Natural killer cell (primary cell): ENCODE data around the gene MRPS25. TPM values are rescaled to one million over a fixed set of nuclear protein-coding genes. Genes with fewer than 3 reads are reported as not detected.

Experiments
- total RNA-seq, 4 donors: library from RNA; stranded (reverse); fragments of 120-200 nt in 1 of 4; gene quantifications; one replicate each; pipeline versions ENCODE4 v1.2.3 to v1.2.4, GENCODE V29; 2013 to 2022

The MRPS25 gene
- total RNA-seq, 3 donors from 2014 or later (not counting 1 experiment from before 2014, with no cell fraction given) = 32.3 to 41.4 (median 41.4) TPM

Other genes with a start within 250 kb of the MRPS25 start
- gene FGD5, start 246.4 kb downstream of the MRPS25 start, total RNA-seq = not detected
- gene NR2C2, start 117.7 kb downstream of the MRPS25 start, total RNA-seq = 10 to 100 TPM; 70.4 to 94.3 (median 81.6) TPM
- gene RBSN, start 33.8 kb upstream of the MRPS25 start, total RNA-seq = 10 to 100 TPM; 27.6 to 34.4 (median 29.4) TPM
- gene CAPN7, start 140.9 kb upstream of the MRPS25 start, total RNA-seq = 10 to 100 TPM; 35.3 to 59.9 (median 52.8) TPM